ENCODE data around the gene RAB44.
"Not testable (repeated sequence)": the region's sequence is repeated elsewhere in the genome, so short reads cannot be mapped to it uniquely, and the experiment has no call there.

The RAB44 gene, protein sequence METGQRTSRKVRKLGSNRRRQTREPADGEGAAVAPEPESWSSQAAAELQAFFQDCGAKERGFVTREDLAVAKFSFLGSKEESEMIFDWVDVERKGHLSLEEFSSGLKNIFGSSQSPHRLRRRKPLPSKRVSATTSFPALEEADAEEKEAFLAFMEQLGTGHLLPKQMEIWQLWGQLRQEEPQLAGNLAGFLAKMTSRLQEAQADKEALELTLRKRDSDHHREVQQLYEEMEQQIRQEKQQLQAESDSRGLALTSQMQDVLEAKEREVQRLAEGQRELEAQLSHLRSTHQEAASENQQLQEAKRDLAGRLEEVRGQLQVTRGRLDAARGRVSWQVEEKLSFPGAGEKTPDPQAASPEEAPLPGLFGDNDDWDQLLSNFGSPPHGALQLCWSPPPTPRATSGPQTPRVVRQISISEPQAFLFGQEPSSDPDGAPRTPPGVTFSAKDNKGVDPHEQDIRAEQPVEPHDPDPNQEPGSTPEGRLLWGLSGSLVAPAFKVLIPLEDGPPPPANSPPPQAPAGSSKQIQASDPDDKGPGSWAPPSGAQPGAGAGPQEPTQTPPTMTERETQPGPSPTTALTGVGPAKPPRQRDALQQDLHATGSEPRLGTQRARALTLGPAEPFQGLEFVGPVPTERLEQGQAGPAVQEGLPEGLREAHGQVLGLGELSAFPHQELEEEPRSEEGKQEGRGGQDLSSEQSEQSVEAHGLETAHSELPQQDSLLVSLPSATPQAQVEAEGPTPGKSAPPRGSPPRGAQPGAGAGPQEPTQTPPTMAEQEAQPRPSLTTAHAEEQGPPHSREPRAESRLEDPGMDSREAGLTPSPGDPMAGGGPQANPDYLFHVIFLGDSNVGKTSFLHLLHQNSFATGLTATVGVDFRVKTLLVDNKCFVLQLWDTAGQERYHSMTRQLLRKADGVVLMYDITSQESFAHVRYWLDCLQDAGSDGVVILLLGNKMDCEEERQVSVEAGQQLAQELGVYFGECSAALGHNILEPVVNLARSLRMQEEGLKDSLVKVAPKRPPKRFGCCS

DNA sequence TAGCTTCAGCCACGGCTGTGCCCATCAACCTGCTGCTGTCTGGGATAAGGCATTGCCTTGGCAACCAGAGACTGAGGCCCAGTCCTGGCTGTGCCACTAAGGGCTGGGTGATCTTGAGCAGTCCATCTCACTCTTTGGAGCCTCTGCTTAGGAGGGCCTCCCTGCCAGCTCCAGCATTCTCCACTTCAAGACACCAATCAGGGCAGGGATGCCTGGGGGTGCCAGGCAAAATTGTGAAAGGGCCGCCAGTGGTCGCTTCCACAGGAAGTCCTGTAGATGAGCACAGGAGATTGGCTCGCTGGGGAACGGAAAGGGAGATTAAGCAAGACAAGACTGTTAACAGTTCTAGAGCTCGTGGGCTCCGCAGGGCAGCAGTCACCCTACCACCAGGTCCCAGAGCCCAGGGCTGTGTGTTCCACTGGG lies at the start of gene RAB44:
RAB44 (plus strand) TSS at position 346 of the 423 bp plus-strand sequence. CDS start 6,410 bp downstream, outside the sequence.
- no peak for DNase-seq

DNA sequence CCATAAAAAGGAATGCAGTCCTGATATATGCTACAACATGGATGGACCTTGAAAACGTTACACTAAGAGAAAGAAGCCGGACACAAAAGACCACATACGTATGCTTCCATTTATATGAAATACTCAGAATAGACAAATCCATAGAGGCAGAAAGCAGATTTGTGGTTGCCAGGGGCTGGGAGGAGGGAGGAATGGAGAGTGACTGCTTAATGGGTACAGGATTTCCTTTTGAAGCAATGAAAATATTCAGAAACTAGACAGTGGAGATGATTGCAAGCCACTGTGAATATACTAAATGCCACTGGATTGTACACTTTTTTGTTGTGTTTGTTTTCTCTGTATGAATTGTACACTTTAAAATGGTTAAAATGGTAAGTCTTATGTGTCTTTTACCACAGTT lies 48.5 kb upstream of the RAB44 start:
- DNase-seq, result no peak

DNA sequence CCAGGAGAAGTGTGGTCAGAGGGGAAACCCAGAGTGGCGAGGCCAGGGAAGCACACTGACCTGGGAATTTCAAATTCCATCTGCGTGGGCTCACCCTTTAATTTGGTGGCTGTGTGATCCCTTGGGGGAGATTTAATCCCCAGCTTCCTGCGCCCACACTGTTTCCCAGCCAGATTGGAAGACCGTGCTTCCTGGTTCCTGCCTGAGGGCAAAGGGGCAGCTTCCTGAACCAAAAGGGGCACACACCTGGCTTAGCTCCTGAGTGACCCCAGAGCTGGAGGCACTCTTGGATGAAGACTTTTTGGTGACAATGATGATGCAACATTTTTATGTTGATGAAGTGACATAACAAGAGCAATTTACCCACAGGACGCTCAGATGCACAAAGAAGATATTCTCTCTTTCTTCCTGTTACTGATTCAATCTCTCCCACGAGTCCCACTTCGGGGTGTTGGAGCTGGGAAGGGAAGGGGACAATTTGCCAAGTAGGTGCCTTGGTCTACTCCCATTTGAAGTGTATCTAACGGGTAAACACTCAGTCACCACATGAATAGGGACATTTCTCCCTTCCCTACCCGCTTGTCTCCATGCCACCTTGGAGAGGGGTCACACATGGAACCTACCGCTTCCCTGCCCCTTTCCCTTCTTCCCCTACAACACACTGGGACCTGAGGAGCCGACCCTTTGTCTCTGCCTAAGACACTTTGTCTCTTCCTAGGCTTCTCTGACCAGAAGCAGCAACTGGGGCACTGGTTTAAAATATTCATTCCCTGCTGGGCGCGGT lies 47.7 kb upstream of the RAB44 start:
- DNase-seq, result no peak

DNA sequence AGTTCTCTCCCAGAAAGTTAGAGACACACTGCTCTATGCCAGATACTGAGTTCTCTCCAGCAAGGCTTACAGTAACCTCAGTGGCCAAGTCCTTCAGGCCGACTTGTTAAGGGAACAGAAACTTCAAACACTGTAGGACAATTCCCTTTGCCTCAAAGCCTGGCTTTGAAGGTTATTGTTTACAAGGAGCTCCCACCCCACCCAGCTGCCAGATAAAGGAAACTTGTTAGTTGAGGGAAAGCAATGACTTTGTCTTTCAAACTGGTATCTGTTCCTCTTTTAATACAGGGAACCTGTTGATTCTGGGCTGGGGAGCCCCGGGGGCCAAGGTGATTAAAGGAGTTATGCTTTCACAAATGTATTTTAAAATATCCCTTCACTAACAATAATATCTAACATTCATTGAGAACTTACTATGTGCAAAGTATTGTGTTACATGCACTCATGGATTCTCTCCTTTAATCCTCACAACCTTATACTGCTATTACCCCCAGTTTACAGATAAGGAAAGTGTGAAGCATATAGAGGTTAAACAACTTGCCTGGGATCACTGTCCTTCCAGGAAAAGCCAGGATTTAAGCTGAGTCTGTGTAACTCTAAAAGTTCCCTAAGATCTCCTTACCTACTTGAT lies 46.7 kb upstream of the RAB44 start:
- DNase-seq, result no peak

DNA sequence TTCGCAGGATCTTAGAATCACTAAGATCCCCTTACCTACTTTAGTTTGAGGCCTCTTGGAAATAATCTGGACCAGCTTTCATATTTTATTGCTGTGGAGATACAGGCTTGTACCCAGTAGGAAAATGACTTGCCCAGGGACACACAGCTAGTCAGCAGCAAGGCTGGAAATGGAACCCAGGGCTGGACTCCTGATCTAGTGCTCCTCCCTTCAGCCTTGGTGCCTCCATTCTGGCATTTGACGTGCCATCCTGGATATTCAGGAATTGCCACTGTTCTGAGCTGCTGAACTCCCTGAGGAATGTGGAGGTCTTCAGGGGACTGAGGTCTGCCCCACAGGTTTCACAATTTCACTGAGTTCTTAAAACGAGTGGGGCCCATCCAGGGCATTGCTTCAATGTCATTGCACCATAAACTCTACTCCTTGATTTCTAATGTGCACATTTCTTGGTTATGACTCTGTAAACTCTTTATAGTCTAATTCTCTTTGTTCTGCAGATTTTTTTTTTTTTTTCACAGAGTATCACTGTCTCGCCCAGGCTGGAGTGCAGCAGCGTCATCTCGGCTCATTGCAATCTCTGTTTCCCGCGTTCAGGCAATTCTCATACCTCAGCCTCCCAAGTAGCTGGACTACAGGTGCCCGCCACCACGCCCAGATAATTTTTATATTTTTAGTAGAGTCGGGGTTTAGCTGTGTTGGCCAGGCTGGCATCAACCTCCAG lies 45.8 kb upstream of the RAB44 start:
- DNase-seq, result no peak

DNA sequence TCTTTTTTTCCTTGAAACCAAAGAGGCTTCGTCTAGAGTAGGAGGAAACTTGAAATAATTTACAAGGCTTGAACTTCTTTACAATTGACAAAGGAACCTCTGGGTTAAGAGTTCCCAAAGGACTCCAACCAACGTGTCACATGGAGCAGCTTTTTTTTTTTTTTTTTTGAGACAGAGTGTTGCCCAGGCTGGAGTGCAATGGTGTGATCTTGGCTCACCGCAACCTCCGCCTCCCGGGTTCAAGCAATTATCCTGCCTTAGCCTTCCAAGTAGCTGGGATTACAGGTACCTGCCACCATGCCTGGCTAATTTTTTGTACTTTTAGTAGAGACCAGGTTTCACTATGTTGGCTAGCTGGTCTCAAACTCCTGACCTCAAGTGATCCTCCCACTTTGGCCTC lies 43.2 kb upstream of the RAB44 start:
- DNase-seq, result not testable (repeated sequence)

DNA sequence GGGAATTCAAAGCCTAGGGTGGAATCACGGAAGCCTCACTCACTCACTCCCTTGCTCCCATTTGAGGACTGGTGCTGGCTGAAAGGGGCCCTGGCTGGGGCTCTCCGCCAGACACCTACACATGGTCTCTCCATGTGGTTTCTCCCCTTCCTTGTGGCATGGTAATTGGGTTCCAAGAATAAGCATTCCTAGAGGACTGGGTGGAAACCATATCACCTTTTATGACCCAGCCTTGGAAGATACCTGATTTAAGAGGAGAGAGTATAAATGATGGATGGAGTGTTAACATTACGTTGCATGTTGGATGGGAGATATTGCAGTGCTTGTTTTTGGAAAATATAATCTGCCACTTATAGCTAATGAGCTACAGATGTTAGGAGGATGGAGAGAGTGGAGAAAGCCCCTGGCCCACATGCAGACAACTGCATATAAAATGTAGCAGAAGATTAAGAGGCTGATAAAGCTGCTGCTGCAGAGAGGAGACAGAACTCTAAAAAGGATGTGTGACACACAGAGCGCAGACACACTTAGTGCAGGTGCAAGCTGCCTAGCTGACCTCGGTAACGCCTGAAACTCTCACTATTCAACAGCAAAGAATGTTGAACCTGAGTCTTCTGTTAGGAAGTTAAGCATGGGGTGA lies 42.4 kb upstream of the RAB44 start:
- DNase-seq, result no peak

DNA sequence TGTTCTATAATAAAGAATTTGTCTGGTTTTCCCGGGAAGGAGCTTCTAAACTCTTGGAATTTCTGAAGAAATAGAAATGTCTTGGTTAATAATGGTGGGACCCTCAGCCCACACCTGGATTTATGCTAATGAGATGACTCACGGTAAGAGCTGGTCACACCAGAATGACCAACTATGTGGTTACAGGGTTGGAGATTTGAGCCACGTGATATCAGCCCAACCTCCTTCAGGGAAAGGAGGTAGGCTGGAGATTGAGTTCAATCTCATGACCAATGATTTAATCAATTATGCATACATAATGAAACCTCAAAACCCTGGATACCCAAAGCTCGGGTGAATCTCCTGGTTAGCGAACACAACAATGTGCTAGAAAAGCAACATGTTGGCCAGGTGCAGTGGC lies 41.2 kb upstream of the RAB44 start:
- no peak for DNase-seq

DNA sequence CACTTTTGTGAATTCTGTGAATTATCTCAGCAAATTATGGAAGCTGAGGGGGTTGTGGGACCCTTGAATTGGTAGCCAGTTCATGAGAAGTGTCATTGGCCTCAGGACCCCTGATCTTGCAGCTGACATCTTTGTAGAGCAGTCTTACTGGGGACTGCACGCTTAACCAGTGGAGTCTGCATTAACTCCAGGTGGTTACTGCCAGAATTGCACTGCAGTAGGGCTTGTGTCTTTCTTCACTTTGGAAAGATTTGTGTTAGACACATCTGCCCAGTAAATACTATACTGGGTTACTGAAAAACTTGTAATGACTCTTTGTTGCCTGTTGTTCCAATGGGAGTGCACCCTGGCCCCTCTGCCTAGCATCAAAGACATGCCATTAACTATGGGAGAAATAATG lies 40.4 kb upstream of the RAB44 start:
- DNase-seq, result no peak

DNA sequence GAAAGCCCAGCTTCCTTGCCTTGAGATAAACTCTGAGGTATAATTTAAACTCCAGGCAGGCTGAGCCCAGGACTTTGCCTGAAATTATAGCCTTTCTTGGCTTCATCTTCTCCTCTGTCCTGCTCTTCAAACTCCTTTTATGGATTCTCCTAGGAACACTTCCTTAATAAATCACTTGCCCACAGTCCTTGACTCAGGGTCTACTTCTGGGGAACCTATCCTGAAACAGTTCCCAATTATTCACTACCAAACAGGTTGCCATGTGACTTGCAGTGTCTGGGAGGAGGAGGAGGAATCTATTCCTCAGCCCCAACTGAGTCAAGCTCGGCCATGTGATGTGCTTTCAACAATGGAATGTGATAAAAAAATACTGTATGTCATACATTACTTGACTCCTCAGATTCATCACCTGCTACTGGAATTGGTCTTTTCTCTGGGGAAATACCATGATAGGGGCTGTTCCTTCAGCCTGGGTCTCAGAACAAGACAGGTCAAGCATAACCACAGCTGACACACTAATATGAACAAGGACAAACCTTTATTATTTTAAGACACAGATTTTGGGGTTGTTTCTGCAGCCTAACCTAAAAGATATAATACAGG lies 39.6 kb upstream of the RAB44 start:
- DNase-seq, result no peak

DNA sequence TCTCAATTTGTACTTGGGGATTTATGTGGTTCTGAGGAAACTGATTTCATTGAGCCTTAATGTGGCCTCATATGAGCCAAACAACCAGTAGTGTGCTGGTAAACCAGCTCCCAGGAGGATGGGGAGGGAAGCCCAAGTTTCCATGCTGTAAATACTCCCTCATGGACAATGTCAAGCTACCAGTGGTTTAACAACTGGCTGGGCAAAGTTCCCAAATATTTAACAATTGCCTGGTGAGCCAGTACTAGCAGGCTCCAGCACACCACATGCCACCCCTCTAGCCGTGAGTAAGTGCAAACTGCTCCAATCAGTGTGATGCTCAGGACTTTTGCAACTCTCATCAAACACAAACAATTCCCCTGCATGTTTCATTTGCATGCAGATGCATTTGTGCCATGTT lies 38.4 kb upstream of the RAB44 start:
- DNase-seq, result no peak

DNA sequence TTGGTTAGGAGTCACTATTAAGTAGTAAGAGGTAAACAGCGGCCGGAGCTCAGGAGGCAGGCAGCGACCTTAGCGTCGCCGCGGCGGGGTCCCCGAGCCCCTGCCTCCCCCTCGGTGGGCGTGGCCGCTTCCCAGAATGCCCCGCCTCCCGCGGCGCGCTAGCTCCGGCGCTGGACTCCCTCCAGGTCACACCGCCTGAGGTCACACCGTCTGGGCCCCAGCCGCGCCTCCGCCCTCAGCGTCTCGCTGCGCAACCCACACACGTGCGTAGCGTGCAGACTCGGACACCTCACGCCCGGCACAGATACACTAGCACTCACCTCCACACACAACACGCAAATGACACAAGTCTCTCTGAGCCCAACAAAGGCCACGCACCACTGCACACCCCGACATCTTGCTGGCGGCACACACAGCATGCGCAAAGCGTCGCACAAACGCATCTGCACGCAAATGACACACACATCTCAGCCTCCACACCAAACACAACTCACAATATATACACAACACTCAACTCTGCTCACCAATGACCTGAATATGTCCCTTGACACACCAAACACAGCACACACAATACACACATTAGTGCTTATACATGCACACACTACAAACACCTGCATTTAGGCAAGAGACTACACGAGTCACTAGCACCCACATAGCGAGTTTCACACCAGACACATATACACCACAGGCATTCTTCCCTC lies 36.7 kb upstream of the RAB44 start:
- DNase-seq, result no peak

DNA sequence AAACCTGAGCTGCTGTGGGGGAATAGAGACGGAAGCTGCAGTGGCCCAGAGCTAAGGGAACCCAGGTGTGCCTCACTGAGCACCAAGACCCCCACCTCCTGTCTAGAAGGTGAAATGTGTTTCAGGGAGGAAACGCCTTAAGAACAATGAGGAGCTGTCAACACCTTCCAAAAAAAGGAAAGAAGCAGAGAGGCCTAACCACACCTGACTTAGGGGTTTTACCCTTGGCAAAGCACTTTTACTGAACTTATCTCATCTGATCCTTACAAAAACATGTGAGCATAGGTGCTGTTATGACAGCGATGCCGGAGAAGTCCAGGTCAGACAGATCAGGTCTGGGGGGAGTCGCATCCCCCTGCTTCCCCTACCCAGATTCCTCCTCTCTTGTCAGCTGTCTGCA lies 35.2 kb upstream of the RAB44 start:
- DNase-seq, result no peak

DNA sequence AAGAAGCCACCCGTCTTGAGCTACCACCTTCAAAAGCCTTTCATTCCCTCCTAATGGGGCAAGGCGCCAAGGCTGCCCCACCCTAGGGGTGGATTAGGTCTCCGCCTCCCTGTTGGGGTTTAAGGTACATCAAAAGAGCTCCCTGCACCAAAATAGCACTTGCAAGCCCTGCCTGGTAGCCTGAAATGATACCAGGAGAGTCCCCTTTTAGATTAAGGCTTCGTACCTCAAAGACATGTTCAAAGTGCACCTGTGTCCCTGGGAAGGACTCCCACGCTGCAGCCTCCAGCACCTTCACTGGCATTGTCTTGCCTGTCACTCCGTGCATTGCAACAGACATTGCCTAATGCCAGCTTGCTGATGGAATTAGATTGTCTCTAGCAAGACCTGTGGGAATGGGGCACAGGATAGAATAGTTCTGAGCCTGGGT lies 34.8 kb upstream of the RAB44 start:
- no peak for DNase-seq

DNA sequence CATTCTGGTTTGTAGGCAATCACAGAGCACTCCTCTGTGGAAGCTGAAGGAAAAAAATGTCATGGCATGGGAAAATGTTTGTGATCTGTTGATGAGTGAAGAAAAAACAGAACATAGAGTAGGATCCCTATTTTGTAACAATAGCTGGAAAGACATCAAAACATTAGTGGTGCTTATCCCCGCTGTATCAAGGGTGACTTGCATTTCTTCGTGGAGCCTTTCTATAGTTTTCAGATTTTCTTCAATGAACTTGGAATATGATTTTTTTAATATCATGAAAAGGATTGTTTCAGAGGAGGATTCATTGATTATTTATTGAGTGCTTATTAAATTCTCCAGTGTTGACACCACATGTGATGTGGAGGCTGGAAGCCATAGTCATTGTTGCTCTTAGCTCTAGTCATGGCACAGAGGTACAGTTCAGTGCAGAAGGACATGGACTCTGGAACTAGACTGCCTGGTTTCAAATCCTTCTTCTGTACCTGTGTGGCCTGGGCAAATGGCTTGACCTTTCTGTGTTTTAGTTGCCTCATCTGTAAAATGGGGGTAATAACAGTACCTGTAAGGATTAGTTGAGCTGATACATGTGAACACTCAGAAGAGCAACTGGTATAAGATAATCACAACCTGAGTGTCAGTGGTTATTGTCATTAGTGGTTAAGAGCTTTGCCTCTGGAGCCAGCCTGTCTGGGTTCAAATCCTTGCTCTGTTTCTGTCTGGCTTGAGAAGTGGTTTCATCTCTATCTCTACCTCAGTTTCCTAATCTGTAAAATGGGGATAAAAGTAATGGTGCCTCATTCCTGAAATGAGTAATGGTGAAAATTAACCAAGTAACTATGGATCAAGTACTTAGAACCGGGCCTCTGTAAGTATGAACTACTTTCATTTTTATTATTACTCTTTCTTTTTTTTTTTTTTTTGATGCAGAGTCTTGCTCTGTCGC lies 33.9 kb upstream of the RAB44 start:
- DNase-seq, result no peak

DNA sequence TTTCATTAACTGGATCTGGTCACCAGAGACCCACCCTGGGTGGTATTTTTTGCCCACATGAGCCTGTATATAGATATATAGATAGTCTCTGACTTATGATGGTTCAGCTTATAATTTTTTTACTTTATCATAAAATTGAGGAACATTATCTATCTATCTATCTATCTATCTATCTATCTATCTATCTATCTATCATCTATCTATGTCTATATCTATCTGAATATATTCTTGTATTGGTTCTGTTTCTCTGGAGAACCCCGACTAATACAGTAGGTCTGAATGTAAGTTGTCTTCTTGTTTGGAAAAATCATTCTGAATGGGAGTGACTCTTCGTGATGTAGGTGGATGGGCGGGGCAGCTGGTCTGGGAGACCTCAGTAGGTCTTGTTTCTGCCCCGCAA lies 32.4 kb upstream of the RAB44 start:
- DNase-seq, result no peak

DNA sequence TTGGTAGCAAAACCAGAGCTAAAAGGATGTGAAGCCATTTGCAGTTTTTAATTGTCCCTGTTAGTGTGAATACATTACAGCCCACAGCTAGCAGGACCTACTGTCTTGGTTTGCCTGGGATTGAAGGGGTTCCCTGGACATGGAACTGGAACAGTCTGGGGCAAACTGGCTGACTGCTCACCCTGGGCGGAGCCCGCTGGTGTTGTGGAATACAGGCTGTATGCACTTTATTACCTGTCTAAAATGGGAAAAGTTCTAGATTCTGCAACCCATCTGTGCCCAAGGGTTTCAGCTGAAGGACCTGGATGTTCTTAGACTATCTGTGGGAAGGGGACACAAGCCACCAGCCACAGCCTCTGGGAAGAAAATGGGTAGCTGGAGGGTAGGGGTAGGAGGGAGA lies 31.3 kb upstream of the RAB44 start:
- DNase-seq, result peak; percentile 14

DNA sequence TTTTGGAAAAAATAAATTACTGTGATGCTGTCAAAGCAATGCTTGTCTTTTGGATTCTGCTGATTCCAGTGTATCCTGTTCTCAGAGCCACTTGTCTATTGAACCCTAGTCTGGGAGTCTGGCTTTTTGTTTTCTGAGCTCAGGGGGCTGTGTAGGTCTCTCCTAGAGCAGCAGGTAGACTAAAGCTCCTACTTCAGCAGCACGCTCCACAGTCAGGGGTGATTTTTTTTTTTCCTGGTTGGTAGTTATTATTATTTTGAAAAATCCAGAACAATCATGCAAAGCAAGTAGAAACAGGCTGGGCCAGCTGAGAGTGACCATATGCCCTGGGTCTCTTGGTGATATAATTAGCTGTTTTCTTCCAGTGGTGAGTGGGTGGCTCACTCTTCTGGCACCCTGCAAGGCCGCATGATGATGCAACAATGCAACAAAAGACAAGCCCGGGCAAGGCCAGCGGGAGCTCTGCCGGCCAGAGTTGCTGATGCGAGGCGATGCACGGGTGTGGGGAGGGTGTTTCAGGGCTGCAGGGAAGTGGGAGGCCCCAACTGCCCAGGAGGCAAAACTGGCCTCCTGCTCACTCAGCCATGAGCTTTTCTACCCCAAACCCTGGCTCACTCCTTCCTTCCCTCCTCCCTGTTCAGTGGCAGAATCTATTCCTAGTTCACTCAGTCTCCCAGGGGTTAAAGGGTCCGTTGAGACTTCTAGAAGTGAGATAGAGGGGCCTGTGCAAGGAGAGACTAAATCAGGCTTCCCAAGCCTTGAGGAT lies 30.6 kb upstream of the RAB44 start:
- peak; percentile 98 for DNase-seq

All from NCI-H146 (cell line).